Retinal pigment epithelial cell (primary cell): ENCODE data around the gene MARCHF9.
A peak's percentile ranks its signal among the peaks of the same experiment; 100 is the strongest.

Source experiments
- DNase-seq: peaks from one replicate; pipeline ENCODE4 v3.0.0-alpha.2; 2010; ENCODE audit warnings: low read depth
- H3K4me3 ChIP-seq: 2 replicates; pipeline ENCODE4 v1.5.1; 2011; ENCODE audit warnings: mild to moderate bottlenecking, low read length, control low read depth, moderate library complexity
- CTCF ChIP-seq: conservative IDR thresholded peaks from 2 replicates; pipeline ENCODE4 v1.5.1; 2011; ENCODE audit warnings: low read depth, low read length, control low read depth, inconsistent platforms

The MARCHF9 gene

GRCh38 chr12:57766464-57767304, 11.8 kb downstream of the MARCHF9 start, which contains the start of gene CYP27B1:
Gene CYP27B1 (minus strand): TSS chr12:57767078. CDS start chr12:57767041, 37 bp downstream.
- DNase-seq: no peak
- peak; percentile 17 for TF ChIP-seq CTCF
- peak within 1 kb of the TSS; percentile 43 for H3K4me3 ChIP-seq

GRCh38 chr12:57767305-57767698, 12.4 kb downstream of the MARCHF9 start:
- no peak for DNase-seq
- no peak for TF ChIP-seq CTCF
- no peak overlapping the region for H3K4me3 ChIP-seq

- DNase-seq: no peak
- no peak overlapping the region for H3K4me3 ChIP-seq
- TF ChIP-seq CTCF: no peak
Observed at GRCh38 chr12:57767876-57768275, 13.0 kb downstream of the MARCHF9 start.

GRCh38 chr12:57769594-57769993, 14.7 kb downstream of the MARCHF9 start:
- H3K4me3 ChIP-seq: no peak overlapping the region
- DNase-seq: no peak
- TF ChIP-seq CTCF: no peak

GRCh38 chr12:57770734-57771133, 15.8 kb downstream of the MARCHF9 start:
- TF ChIP-seq CTCF: no peak
- no peak for DNase-seq
- H3K4me3 ChIP-seq: no peak overlapping the region

GRCh38 chr12:57771236-57771872, 16.5 kb downstream of the MARCHF9 start:
- peak; percentile 66 for DNase-seq
- H3K4me3 ChIP-seq: peak overlapping the region; percentile 93
- TF ChIP-seq CTCF: no peak
